ENCODE results near the gene UNC13C. TPM values are rescaled to one million over a fixed set of nuclear protein-coding genes. Genes with fewer than 3 reads are reported as not detected.

Gene UNC13C
- total RNA-seq, 1 donor from 2014 or later: not detected

- Histone ChIP-seq H3K4me3 (no peak overlapping the region), H3K27ac (no peak overlapping the region), H3K4me1 (no peaks in the 10 kb centered on the region), H3K9me3 (no peaks in the 10 kb centered on the region), H3K27me3 (no peaks in the 10 kb centered on the region), H3K36me3 (no peaks in the 10 kb centered on the region)
- DNase-seq (ENCODE audit: extremely low spot score in 2 of 2): no peak
- TF ChIP-seq POLR2AphosphoS5 (IDR thresholded peaks at IDR 0.05; ENCODE audit: insufficient read depth in 1 of 2, low read depth in 1 of 2): no peak
- intact Hi-C loops (cut with DNase I): no loop called here
Measured at GRCh38 chr15:53979051-53979788, 979 bp downstream of the UNC13C start.

DNA sequence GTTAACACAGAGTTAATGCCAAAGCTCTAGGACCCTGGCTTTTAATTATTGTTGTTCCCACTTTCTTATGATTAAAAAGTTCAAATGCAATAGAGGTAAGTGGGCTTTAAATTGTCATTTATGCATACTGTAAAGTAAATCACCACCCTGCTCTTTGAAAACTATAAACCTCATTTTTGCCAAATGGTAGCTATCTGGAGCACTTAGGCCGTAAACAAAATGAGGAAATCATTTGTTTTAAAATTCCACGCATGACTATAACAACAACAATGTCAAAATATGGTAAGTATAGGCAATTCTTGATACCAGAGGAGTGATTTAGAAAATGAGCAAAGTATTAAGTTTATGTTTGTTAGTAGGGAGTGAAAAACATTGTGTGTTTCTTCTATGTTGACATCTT is 1.8 kb downstream of the UNC13C start:
- H3K4me1 ChIP-seq: no peaks in the 10 kb centered on the region
- no peak for DNase-seq (ENCODE audit: extremely low spot score in 2 of 2)
- H3K36me3 ChIP-seq: no peaks in the 10 kb centered on the region
- no peak overlapping the region for H3K27ac ChIP-seq
- no peaks in the 10 kb centered on the region for H3K9me3 ChIP-seq
- intact Hi-C loops (cut with DNase I): no loop called here
- H3K4me3 ChIP-seq: no peak overlapping the region
- no peaks in the 10 kb centered on the region for H3K27me3 ChIP-seq
- TF ChIP-seq CTCF (IDR thresholded peaks at IDR 0.05): no peak
- TF ChIP-seq POLR2AphosphoS5 (IDR thresholded peaks at IDR 0.05; ENCODE audit: insufficient read depth in 1 of 2, low read depth in 1 of 2): no peak
- TF ChIP-seq POLR2A (IDR thresholded peaks at IDR 0.05): no peak

GRCh38 chr15:53982071-53982680 is 3.9 kb downstream of the UNC13C start:
- intact Hi-C loops (cut with DNase I): no loop called here

GRCh38 chr15:53982876-53983275 is 4.6 kb downstream of the UNC13C start:
- Histone ChIP-seq H3K36me3 (no peaks in the 10 kb centered on the region), H3K27ac (no peak overlapping the region), H3K27me3 (no peaks in the 10 kb centered on the region), H3K4me1 (no peaks in the 10 kb centered on the region), H3K9me3 (no peaks in the 10 kb centered on the region), H3K4me3 (no peak overlapping the region)
- no peak for DNase-seq (ENCODE audit: extremely low spot score in 2 of 2)
- intact Hi-C loops (cut with DNase I): no loop called here
- TF ChIP-seq CTCF (IDR thresholded peaks at IDR 0.05) (no peak), POLR2A (IDR thresholded peaks at IDR 0.05) (no peak)

More at GRCh38 chr15:53982071-53982680, 3.9 kb downstream of the UNC13C start:
- no peak for DNase-seq (ENCODE audit: extremely low spot score in 2 of 2)
- Histone ChIP-seq H3K27me3 (no peaks in the 10 kb centered on the region), H3K4me1 (no peaks in the 10 kb centered on the region), H3K36me3 (no peaks in the 10 kb centered on the region), H3K27ac (no peak overlapping the region), H3K9me3 (no peaks in the 10 kb centered on the region), H3K4me3 (no peak overlapping the region)
- TF ChIP-seq CTCF (IDR thresholded peaks at IDR 0.05) (no peak), POLR2A (IDR thresholded peaks at IDR 0.05) (no peak), POLR2AphosphoS5 (IDR thresholded peaks at IDR 0.05; ENCODE audit: insufficient read depth in 1 of 2, low read depth in 1 of 2) (no peak)

- H3K36me3 ChIP-seq: no peaks in the 10 kb centered on the region
- H3K9me3 ChIP-seq: no peaks in the 10 kb centered on the region
- H3K27ac ChIP-seq: no peak overlapping the region
- no peak overlapping the region for H3K4me3 ChIP-seq
- DNase-seq (ENCODE audit: extremely low spot score in 2 of 2): no peak
- intact Hi-C loops (cut with DNase I): no loop called here
- TF ChIP-seq POLR2AphosphoS5 (IDR thresholded peaks at IDR 0.05; ENCODE audit: insufficient read depth in 1 of 2, low read depth in 1 of 2) (no peak), CTCF (IDR thresholded peaks at IDR 0.05) (no peak), POLR2A (IDR thresholded peaks at IDR 0.05) (no peak)
- no peaks in the 10 kb centered on the region for H3K27me3 ChIP-seq
- H3K4me1 ChIP-seq: no peaks in the 10 kb centered on the region
Measured at GRCh38 chr15:53984221-53984620, 6.0 kb downstream of the UNC13C start.

All from vagina (tissue), 2 donors.